HEK293 (cell line): ENCODE data around the gene DDC.

Experiments used
- CTCF ChIA-PET: fragments of 350-600 bp; formaldehyde crosslinking; extraction: SDS; loops from one replicate; lab custom pipeline; 2021; ENCODE audit warnings: antibody characterized with exemption; lab: Yijun Ruan, JAX
- POLR2A ChIA-PET: fragments of 300-600 bp; formaldehyde crosslinking; extraction: SDS; loops from one replicate; lab custom pipeline; 2020; ENCODE audit warnings: antibody characterized with exemption, inconsistent platforms; lab: Yijun Ruan, JAX
- H3K27ac ChIP-seq: fragments of 200-500 bp; sonication (Bioruptor generic); 2 replicates; pipeline ENCODE4 v1.5.1; 2014; ENCODE audit warnings: low read depth, low read length, control low read depth, inconsistent platforms; ENCODE audit errors: extremely low read depth
- H3K36me3 ChIP-seq, 2 experiments: fragments of 200-500 bp in 1 of 2; sonication (Bioruptor generic) in 1 of 2; 1 replicate in 1 of 2; 2 replicates in 1 of 2; pipeline ENCODE4 v1.5.1; 2014 to 2017; ENCODE audit warnings: inconsistent platforms in 2 of 2, low read length in 2 of 2; ENCODE audit not compliant: control insufficient read depth in 2 of 2, insufficient read depth in 1 of 2
- H3K4me1 ChIP-seq: fragments of 200-500 bp; sonication (Bioruptor generic); 2 replicates; pipeline ENCODE4 v1.5.1; 2014; ENCODE audit warnings: mild to moderate bottlenecking, low read length, inconsistent platforms; ENCODE audit not compliant: control insufficient read depth, insufficient read depth
- H3K4me3 ChIP-seq: 2 replicates; pipeline ENCODE4 v1.5.1; 2011; ENCODE audit warnings: low read depth, mild to moderate bottlenecking, control low read depth, low read length, moderate library complexity
- H3K9me3 ChIP-seq: fragments of 200-500 bp; sonication (Bioruptor generic); 2 replicates; pipeline ENCODE4 v1.5.1; 2014; ENCODE audit warnings: low read depth, low read length, inconsistent platforms; ENCODE audit not compliant: control insufficient read depth, insufficient read depth
- ELK4 ChIP-seq: IDR thresholded peaks from 2 replicates; pipeline ENCODE4 v1.6.1; 2011; ENCODE audit warnings: mild to moderate bottlenecking, low read depth, low read length, borderline replicate concordance
- FEZF1 ChIP-seq: fragments of 450-650 bp; formaldehyde crosslinking; IDR thresholded peaks from 2 replicates; pipeline ENCODE4 v1.5.1; 2016; ENCODE audit warnings: missing biosample characterization, missing genetic modification characterization
- HOXC10 ChIP-seq: sonication (generic); formaldehyde crosslinking; IDR thresholded peaks from 2 replicates; pipeline ENCODE4 v1.8.1; 2023; ENCODE audit warnings: mild to moderate bottlenecking, missing genetic modification reagents
- MZF1 ChIP-seq: fragments of 450-650 bp; formaldehyde crosslinking; IDR thresholded peaks from 2 replicates; pipeline ENCODE4 v1.5.1; 2017; ENCODE audit warnings: missing biosample characterization, missing genetic modification characterization, borderline replicate concordance
- RBAK ChIP-seq: fragments of 450-650 bp; formaldehyde crosslinking; IDR thresholded peaks from 2 replicates; pipeline ENCODE4 v1.5.1; 2016; ENCODE audit warnings: missing biosample characterization, missing genetic modification characterization
- ZBTB8A ChIP-seq: fragments of 450-650 bp; formaldehyde crosslinking; IDR thresholded peaks from 2 replicates; pipeline ENCODE4 v1.5.1; 2016; ENCODE audit warnings: missing biosample characterization, missing genetic modification characterization
- ZIC2 ChIP-seq: fragments of 450-650 bp; formaldehyde crosslinking; IDR thresholded peaks from 2 replicates; pipeline ENCODE4 v1.5.1; 2016; ENCODE audit warnings: missing biosample characterization, missing genetic modification characterization
- ZNF18 ChIP-seq: fragments of 450-650 bp; formaldehyde crosslinking; IDR thresholded peaks from 2 replicates; pipeline ENCODE4 v1.5.1; 2016; ENCODE audit warnings: missing biosample characterization, missing genetic modification characterization
- ZNF266 ChIP-seq: fragments of 450-650 bp; formaldehyde crosslinking; IDR thresholded peaks from 2 replicates; pipeline ENCODE4 v1.5.1; 2016; ENCODE audit warnings: missing biosample characterization, missing genetic modification characterization, low read depth
- ZNF366 ChIP-seq: fragments of 450-650 bp; formaldehyde crosslinking; conservative IDR thresholded peaks from 2 replicates; pipeline ENCODE4 v1.5.1; 2016; ENCODE audit warnings: missing biosample characterization, missing genetic modification characterization
- ZNF433 ChIP-seq: fragments of 450-650 bp; formaldehyde crosslinking; IDR thresholded peaks from 2 replicates; pipeline ENCODE4 v1.5.1; 2016; ENCODE audit warnings: missing biosample characterization, missing genetic modification characterization, low read depth
- ZNF48 ChIP-seq: fragments of 450-650 bp; formaldehyde crosslinking; IDR thresholded peaks from 2 replicates; pipeline ENCODE4 v1.5.1; 2016; ENCODE audit warnings: missing biosample characterization, missing genetic modification characterization
- ZNF645 ChIP-seq: fragments of 450-650 bp; formaldehyde crosslinking; IDR thresholded peaks from 2 replicates; pipeline ENCODE4; 2016; ENCODE audit warnings: missing biosample characterization, missing genetic modification characterization
- ZNF660 ChIP-seq: fragments of 450-650 bp; IDR thresholded peaks from 2 replicates; pipeline ENCODE4 v1.5.1; 2018; ENCODE audit warnings: missing biosample characterization, mild to moderate bottlenecking, missing genetic modification characterization
- ZNF701 ChIP-seq: fragments of 450-650 bp; formaldehyde crosslinking; IDR thresholded peaks from 2 replicates; pipeline ENCODE4 v1.5.1; 2016; ENCODE audit warnings: missing biosample characterization, missing genetic modification characterization
- ZNF792 ChIP-seq: fragments of 450-650 bp; formaldehyde crosslinking; IDR thresholded peaks from 2 replicates; pipeline ENCODE4 v1.5.1; 2016; ENCODE audit warnings: missing biosample characterization, missing genetic modification characterization
- ZSCAN4 ChIP-seq: fragments of 450-650 bp; formaldehyde crosslinking; IDR thresholded peaks from 2 replicates; pipeline ENCODE4 v1.5.1; 2017; ENCODE audit warnings: missing biosample characterization, missing genetic modification characterization
- ZXDB ChIP-seq: fragments of 450-650 bp; formaldehyde crosslinking; IDR thresholded peaks from 2 replicates; pipeline ENCODE4 v1.5.1; 2016; ENCODE audit warnings: missing biosample characterization, missing genetic modification characterization

Gene DDC

GRCh38 chr7:50497968-50498367, 67.2 kb downstream of the DDC start (continued):
- TF ChIP-seq ELK4, result no peak
- no peak for TF ChIP-seq ZNF701 (tag by site-specific recombination)
- TF ChIP-seq, all 188 proteins: peak for 0

- Histone ChIP-seq H3K36me3 (no peaks in the 10 kb centered on the region), H3K9me3 (no peaks in the 10 kb centered on the region), H3K4me1 (no peaks in the 10 kb centered on the region; the same call in 1 of the 2 replicates), H3K27ac (no peak overlapping the region), H3K4me3 (no peak overlapping the region)
- no peak for TF ChIP-seq ZSCAN4 (tag by site-specific recombination)
- TF ChIP-seq ZIC2 (tag by site-specific recombination), result peak; percentile 84
- no peak for TF ChIP-seq ZNF645 (tag by site-specific recombination)
- no peak for TF ChIP-seq RBAK (tag by site-specific recombination)
- peak; percentile 74 for TF ChIP-seq FEZF1 (tag by site-specific recombination)
- no peak for TF ChIP-seq ZNF18 (tag by site-specific recombination)
- no peak for TF ChIP-seq HOXC10 (CRISPR knock-in tag)
- POLR2A ChIA-PET, result no interaction called here
- CTCF ChIA-PET, result interaction anchor here (1.0 kb wide), 1 partner anchor 11 kb away, joined by 6 read pairs; no protein-coding TSS in a partner anchor
Observed at GRCh38 chr7:50497068-50497642, 68.0 kb downstream of the DDC start.

- ChIA-PET POLR2A (no interaction called here), CTCF (interaction anchor here (0.5 to 1.0 kb wide), 2 partner anchors 11 to 404 kb away, joined by 4 to 6 read pairs; no protein-coding TSS in a partner anchor)
- Histone ChIP-seq H3K4me3 (no peak overlapping the region), H3K27ac (no peak overlapping the region), H3K36me3 (no peaks in the 10 kb centered on the region), H3K9me3 (no peaks in the 10 kb centered on the region)
- TF ChIP-seq ZNF433 (tag by site-specific recombination), result no peak
- no peak for TF ChIP-seq RBAK (tag by site-specific recombination)
- TF ChIP-seq ZNF366, result no peak
- no peak for TF ChIP-seq ZNF266
- TF ChIP-seq ZNF792 (tag by site-specific recombination), result no peak
- TF ChIP-seq ZNF48, result no peak
- TF ChIP-seq ZBTB8A (tag by site-specific recombination), result no peak
- no peak for TF ChIP-seq ZXDB (tag by site-specific recombination)
- no peak for TF ChIP-seq ZNF660 (tag by site-specific recombination)
- no peak for TF ChIP-seq MZF1
- TF ChIP-seq, all 188 proteins: peak for 0
- no peaks in the 10 kb centered on the region for H3K4me1 ChIP-seq
Observed at GRCh38 chr7:50496569-50496968, 68.6 kb downstream of the DDC start.
